SK-N-SH (cell line): ENCODE results near the gene ERC1. TPM values are rescaled to one million over a fixed set of nuclear protein-coding genes. Genes with fewer than 3 reads are reported as not detected.

Experiments
- CTCF ChIA-PET: fragments of 300-600, 350-600 bp; formaldehyde crosslinking; extraction: SDS; loops from one replicate; lab custom pipeline; 2021; lab: Yijun Ruan, JAX
- POLR2A ChIA-PET: fragments of 350-600 bp; sonication (Branson Sonifier 250); formaldehyde crosslinking; extraction: SDS; loops from one replicate; lab custom pipeline; 2020; ENCODE audit warnings: antibody characterized with exemption, inconsistent platforms; lab: Yijun Ruan, JAX
- DNase-seq: peaks from one replicate; pipeline ENCODE4 v3.0.0; 2012
- H2AFZ ChIP-seq: fragments of 200-600 bp; sonication (generic); 2 replicates; pipeline ENCODE4 v1.8.1; 2016; ENCODE audit warnings: antibody characterized with exemption, mild to moderate bottlenecking, low read depth
- H3F3A ChIP-seq: fragments of 200-600 bp; sonication (generic); replicated peaks from 2 replicates; pipeline ENCODE3; 2016; ENCODE audit warnings: antibody characterized with exemption, mild to moderate bottlenecking; ENCODE audit not compliant: insufficient read depth
- H3K27ac ChIP-seq, 2 experiments: fragments of 200-500 bp in 1 of 2; fragments of 200-600 bp in 1 of 2; sonication (Bioruptor generic) in 1 of 2; sonication (generic), shearing (Covaris generic) in 1 of 2; 2 replicates each; pipeline versions ENCODE4 v1.5.1 to v1.6.1; 2014 to 2016; ENCODE audit warnings: low read depth in 2 of 2, inconsistent platforms in 1 of 2, low read length in 1 of 2, mild to moderate bottlenecking in 1 of 2, mixed read lengths in 1 of 2
- H3K27me3 ChIP-seq: fragments of 200-600 bp; sonication (generic), shearing (Covaris generic); 2 replicates; pipeline ENCODE4 v1.6.1; 2016; ENCODE audit warnings: mixed run types; ENCODE audit not compliant: insufficient read depth
- H3K36me3 ChIP-seq, 2 experiments: fragments of 200-500 bp in 1 of 2; fragments of 200-600 bp in 1 of 2; sonication (Bioruptor generic) in 1 of 2; sonication (generic) in 1 of 2; replicated peaks in 1 of 2; 2 replicates each; pipeline versions ENCODE3 to v1.5.1; 2014 to 2016; ENCODE audit warnings: low read length in 1 of 2, mild to moderate bottlenecking in 1 of 2; ENCODE audit not compliant: insufficient read depth in 2 of 2, control insufficient read depth in 1 of 2
- H3K4me1 ChIP-seq, 2 experiments: fragments of 200-500 bp in 1 of 2; fragments of 200-600 bp in 1 of 2; sonication (Bioruptor generic) in 1 of 2; sonication (generic), shearing (Covaris generic) in 1 of 2; 2 replicates each; pipeline versions ENCODE4 v1.5.1 to v1.6.1; 2014 to 2016; ENCODE audit warnings: low read depth in 1 of 2, low read length in 1 of 2, mixed run types in 1 of 2; ENCODE audit not compliant: insufficient read depth in 2 of 2, control insufficient read depth in 1 of 2
- H3K4me2 ChIP-seq: fragments of 200-600 bp; sonication (generic), shearing (Covaris generic); 2 replicates; pipeline ENCODE4 v1.6.1; 2017; ENCODE audit warnings: mixed run types
- H3K4me3 ChIP-seq, 2 experiments: fragments of 200-500 bp in 1 of 2; fragments of 200-600 bp in 1 of 2; sonication (Bioruptor generic) in 1 of 2; sonication (generic), shearing (Covaris generic) in 1 of 2; 2 replicates each; pipeline versions ENCODE4 v1.5.1 to v1.8.1; 2014 to 2016; ENCODE audit warnings: low read depth in 2 of 2, inconsistent platforms in 1 of 2, low read length in 1 of 2, mild to moderate bottlenecking in 1 of 2, mixed read lengths in 1 of 2, moderate library complexity in 1 of 2
- H3K79me2 ChIP-seq: fragments of 200-600 bp; sonication (generic); 2 replicates; pipeline ENCODE4 v1.8.1; 2017; ENCODE audit warnings: mild to moderate bottlenecking; ENCODE audit not compliant: insufficient read depth
- H3K9ac ChIP-seq: fragments of 200-600 bp; sonication (generic); 2 replicates; pipeline ENCODE4 v1.6.1; 2017; ENCODE audit warnings: mixed run types
- H3K9me2 ChIP-seq: fragments of 200-600 bp; sonication (generic); 2 replicates; pipeline ENCODE4 v1.6.1; 2017; ENCODE audit warnings: mixed run types
- H3K9me3 ChIP-seq: fragments of 200-600 bp; sonication (generic); 2 replicates; pipeline ENCODE4 v1.6.1; 2017; ENCODE audit warnings: mixed run types, mild to moderate bottlenecking, moderate library complexity
- H4K20me1 ChIP-seq: fragments of 200-600 bp; sonication (generic); 2 replicates; pipeline ENCODE4 v1.6.1; 2017; ENCODE audit warnings: mild to moderate bottlenecking, mixed run types; ENCODE audit not compliant: insufficient read depth
- CHD2 ChIP-seq: fragments of 150-350 bp; IDR thresholded peaks from 2 replicates; pipeline ENCODE4 v1.6.1; 2018; ENCODE audit warnings: low read length; ENCODE audit not compliant: partially characterized antibody
- EZH2phosphoT487 ChIP-seq: fragments of 200-600 bp; sonication (generic); IDR thresholded peaks from 2 replicates; pipeline ENCODE4 v1.6.1; 2017; ENCODE audit warnings: low read depth, mixed run types, mild to moderate bottlenecking, antibody characterized with exemption, moderate library complexity, borderline replicate concordance
- FOSL2 ChIP-seq: IDR thresholded peaks from 2 replicates; pipeline ENCODE4 v1.4.0; 2012; ENCODE audit warnings: low read depth, mild to moderate bottlenecking, moderate library complexity, borderline replicate concordance
- FOXJ3 ChIP-seq: sonication (generic); formaldehyde crosslinking; IDR thresholded peaks from 2 replicates; pipeline ENCODE4 v1.5.1; 2020; ENCODE audit warnings: mild to moderate bottlenecking, missing genetic modification reagents
- GABPA ChIP-seq: IDR thresholded peaks from 2 replicates; pipeline ENCODE4 v1.4.0; 2012; ENCODE audit warnings: low read depth, mild to moderate bottlenecking
- GATA2 ChIP-seq: sonication (generic); formaldehyde crosslinking; IDR thresholded peaks from 2 replicates; pipeline ENCODE4 v1.5.0; 2020; ENCODE audit warnings: mild to moderate bottlenecking, missing genetic modification reagents
- RAD21 ChIP-seq: IDR thresholded peaks from 2 replicates; pipeline ENCODE4 v1.6.1; 2012; ENCODE audit warnings: mild to moderate bottlenecking, low read length
- RCOR1 ChIP-seq: fragments of 150-350 bp; IDR thresholded peaks from 2 replicates; pipeline ENCODE4 v1.6.1; 2017; ENCODE audit warnings: antibody characterized with exemption, low read length
- RFX5 ChIP-seq: IDR thresholded peaks from 2 replicates; pipeline ENCODE4 v1.6.1; 2012; ENCODE audit warnings: mild to moderate bottlenecking, improper control_type of control experiment, low read length
- RXRA ChIP-seq: IDR thresholded peaks from 2 replicates; pipeline ENCODE4 v1.4.0; 2012; ENCODE audit warnings: low read depth, mild to moderate bottlenecking, borderline replicate concordance
- SMC3 ChIP-seq: IDR thresholded peaks from 2 replicates; pipeline ENCODE4 v1.6.1; 2012; ENCODE audit warnings: low read depth, low read length, improper control_type of control experiment
- TAF1 ChIP-seq: IDR thresholded peaks from 2 replicates; pipeline ENCODE4 v1.6.1; 2012; ENCODE audit warnings: low read depth, mild to moderate bottlenecking, low read length, moderate library complexity, borderline replicate concordance
- TCF12 ChIP-seq: IDR thresholded peaks from 2 replicates; pipeline ENCODE4 v1.4.0; 2012
- YY1 ChIP-seq: IDR thresholded peaks from 2 replicates; pipeline ENCODE4 v1.4.0; 2012; ENCODE audit warnings: low read depth, mild to moderate bottlenecking
- WGBS: methylation state at CpG from one replicate; pipeline ENCODE4 v1.1.6; 2017; ENCODE audit warnings: low lambda C conversion rate; 5-methylcytosine and 5-hydroxymethylcytosine counted together
- polyA plus RNA-seq, 3 experiments: library from polyadenylated mRNA; depleted of rRNA; stranded (reverse); fragments of >200 nt; gene quantifications; 2 replicates each; pipeline ENCODE4 v1.2.3, GENCODE V29; 2012
- TF ChIP-seq, protein P1 (sequence below): IDR thresholded peaks from 2 replicates; pipeline ENCODE4 v1.6.1; 2012; ENCODE audit warnings: mild to moderate bottlenecking, low read depth, low read length, moderate library complexity
- TF ChIP-seq, protein P2 (sequence below): IDR thresholded peaks from 2 replicates; pipeline ENCODE4 v1.4.0; 2012; ENCODE audit warnings: low read depth
- TF ChIP-seq, protein P3 (sequence below): fragments of 150-350 bp; IDR thresholded peaks from 2 replicates; pipeline ENCODE4 v1.6.1; 2016; ENCODE audit warnings: mild to moderate bottlenecking, low read depth, low read length
- TF ChIP-seq, protein P4 (sequence below): IDR thresholded peaks from 2 replicates; pipeline ENCODE4 v1.4.0; 2012; ENCODE audit warnings: low read depth, borderline replicate concordance
- TF ChIP-seq, protein P5 (sequence below): fragments of 200-600 bp; sonication (generic); IDR thresholded peaks from 2 replicates; pipeline ENCODE4 v1.6.1; 2017; ENCODE audit warnings: antibody characterized with exemption, mild to moderate bottlenecking, moderate library complexity
- TF ChIP-seq, protein P6 (sequence below): IDR thresholded peaks from 2 replicates; pipeline ENCODE4 v1.4.0; 2012; ENCODE audit warnings: low read depth, borderline replicate concordance

Gene ERC1
- polyA plus RNA-seq, 1 of the 3 experiments (the other 2 are of a cell fraction), result 7.5 TPM

DNA sequence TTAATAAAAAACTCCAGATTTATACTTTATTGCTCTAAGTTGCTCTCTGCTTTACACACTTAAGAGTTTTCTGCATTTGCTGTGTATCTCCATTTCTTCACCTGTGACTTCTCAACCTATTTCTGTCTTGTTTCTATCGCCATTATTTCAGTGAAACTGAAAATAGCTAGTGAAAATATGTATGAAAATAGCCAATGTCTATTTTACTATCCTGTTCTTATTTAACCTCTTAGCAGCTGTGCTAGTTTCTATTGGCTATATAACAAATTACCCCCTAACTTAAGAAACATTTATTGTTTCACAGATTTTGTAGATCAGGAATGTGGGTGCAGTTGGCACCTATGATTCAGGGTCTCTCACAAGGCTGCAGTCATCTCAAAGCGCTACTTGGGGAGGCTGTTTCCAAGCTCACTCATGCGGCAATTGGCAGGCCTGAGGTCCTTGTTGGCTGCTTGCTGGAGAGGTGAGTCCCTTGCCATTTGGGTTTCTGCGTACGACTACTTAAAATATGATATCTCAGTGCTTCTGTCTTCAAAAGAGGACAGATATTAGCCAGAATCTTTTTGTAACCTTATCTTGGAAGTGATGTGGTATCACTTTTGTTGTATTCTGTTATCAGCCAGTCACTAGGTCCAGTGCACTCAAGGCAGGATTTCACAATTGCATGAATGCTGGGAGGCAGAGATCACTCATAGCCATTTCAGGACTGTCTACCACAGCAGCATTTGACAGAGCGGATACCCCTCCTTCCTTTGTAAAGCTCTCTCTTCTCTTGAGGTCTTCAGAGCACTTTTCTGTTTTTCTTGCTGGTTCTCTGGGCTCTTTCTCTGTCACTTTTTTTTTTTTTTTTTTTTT lies 7.2 kb downstream of the ERC1 start:
- no peaks in the 10 kb centered on the region for H3K9me2 ChIP-seq
- no peaks in the 10 kb centered on the region; a peak in 3 of 4 replicates for H3K4me1 ChIP-seq
- H3K9me3 ChIP-seq, result no peaks in the 10 kb centered on the region
- no peak overlapping the region for H3K4me3 ChIP-seq
- peaks cover 0 to 11% of the 10 kb centered on the region in 2 experiments for H3K36me3 ChIP-seq
- no peak overlapping the region for H2AFZ ChIP-seq
- no peaks in the 10 kb centered on the region for H3K27me3 ChIP-seq
- peaks cover 18% of the 10 kb centered on the region for H3F3A ChIP-seq
- WGBS, result 95% methylated on average over 6 of the region's 6 CpGs
- H3K79me2 ChIP-seq, result peaks cover 98% of the 10 kb centered on the region
- no peak overlapping the region for H3K4me2 ChIP-seq
- H3K9ac ChIP-seq, result no peak overlapping the region
- no peak for DNase-seq
- TF ChIP-seq RCOR1 (no peak), CHD2 (no peak), SMC3 (no peak), GATA2 (CRISPR knock-in tag) (no peak), TAF1 (no peak), RFX5 (no peak), FOXJ3 (no peak), GABPA (no peak), TCF12 (no peak), FOSL2 (no peak), RXRA (no peak), YY1 (no peak), RAD21 (no peak), EZH2phosphoT487 (no peak)
- TF ChIP-seq, protein P1, sequence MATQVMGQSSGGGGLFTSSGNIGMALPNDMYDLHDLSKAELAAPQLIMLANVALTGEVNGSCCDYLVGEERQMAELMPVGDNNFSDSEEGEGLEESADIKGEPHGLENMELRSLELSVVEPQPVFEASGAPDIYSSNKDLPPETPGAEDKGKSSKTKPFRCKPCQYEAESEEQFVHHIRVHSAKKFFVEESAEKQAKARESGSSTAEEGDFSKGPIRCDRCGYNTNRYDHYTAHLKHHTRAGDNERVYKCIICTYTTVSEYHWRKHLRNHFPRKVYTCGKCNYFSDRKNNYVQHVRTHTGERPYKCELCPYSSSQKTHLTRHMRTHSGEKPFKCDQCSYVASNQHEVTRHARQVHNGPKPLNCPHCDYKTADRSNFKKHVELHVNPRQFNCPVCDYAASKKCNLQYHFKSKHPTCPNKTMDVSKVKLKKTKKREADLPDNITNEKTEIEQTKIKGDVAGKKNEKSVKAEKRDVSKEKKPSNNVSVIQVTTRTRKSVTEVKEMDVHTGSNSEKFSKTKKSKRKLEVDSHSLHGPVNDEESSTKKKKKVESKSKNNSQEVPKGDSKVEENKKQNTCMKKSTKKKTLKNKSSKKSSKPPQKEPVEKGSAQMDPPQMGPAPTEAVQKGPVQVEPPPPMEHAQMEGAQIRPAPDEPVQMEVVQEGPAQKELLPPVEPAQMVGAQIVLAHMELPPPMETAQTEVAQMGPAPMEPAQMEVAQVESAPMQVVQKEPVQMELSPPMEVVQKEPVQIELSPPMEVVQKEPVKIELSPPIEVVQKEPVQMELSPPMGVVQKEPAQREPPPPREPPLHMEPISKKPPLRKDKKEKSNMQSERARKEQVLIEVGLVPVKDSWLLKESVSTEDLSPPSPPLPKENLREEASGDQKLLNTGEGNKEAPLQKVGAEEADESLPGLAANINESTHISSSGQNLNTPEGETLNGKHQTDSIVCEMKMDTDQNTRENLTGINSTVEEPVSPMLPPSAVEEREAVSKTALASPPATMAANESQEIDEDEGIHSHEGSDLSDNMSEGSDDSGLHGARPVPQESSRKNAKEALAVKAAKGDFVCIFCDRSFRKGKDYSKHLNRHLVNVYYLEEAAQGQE, result no peak
- TF ChIP-seq, protein P2, sequence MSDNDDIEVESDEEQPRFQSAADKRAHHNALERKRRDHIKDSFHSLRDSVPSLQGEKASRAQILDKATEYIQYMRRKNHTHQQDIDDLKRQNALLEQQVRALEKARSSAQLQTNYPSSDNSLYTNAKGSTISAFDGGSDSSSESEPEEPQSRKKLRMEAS, result no peak
- TF ChIP-seq, protein P3, sequence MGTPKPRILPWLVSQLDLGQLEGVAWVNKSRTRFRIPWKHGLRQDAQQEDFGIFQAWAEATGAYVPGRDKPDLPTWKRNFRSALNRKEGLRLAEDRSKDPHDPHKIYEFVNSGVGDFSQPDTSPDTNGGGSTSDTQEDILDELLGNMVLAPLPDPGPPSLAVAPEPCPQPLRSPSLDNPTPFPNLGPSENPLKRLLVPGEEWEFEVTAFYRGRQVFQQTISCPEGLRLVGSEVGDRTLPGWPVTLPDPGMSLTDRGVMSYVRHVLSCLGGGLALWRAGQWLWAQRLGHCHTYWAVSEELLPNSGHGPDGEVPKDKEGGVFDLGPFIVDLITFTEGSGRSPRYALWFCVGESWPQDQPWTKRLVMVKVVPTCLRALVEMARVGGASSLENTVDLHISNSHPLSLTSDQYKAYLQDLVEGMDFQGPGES, result no peak
- TF ChIP-seq, protein P4, sequence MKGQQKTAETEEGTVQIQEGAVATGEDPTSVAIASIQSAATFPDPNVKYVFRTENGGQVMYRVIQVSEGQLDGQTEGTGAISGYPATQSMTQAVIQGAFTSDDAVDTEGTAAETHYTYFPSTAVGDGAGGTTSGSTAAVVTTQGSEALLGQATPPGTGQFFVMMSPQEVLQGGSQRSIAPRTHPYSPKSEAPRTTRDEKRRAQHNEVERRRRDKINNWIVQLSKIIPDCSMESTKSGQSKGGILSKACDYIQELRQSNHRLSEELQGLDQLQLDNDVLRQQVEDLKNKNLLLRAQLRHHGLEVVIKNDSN, result no peak
- TF ChIP-seq, protein P5, sequence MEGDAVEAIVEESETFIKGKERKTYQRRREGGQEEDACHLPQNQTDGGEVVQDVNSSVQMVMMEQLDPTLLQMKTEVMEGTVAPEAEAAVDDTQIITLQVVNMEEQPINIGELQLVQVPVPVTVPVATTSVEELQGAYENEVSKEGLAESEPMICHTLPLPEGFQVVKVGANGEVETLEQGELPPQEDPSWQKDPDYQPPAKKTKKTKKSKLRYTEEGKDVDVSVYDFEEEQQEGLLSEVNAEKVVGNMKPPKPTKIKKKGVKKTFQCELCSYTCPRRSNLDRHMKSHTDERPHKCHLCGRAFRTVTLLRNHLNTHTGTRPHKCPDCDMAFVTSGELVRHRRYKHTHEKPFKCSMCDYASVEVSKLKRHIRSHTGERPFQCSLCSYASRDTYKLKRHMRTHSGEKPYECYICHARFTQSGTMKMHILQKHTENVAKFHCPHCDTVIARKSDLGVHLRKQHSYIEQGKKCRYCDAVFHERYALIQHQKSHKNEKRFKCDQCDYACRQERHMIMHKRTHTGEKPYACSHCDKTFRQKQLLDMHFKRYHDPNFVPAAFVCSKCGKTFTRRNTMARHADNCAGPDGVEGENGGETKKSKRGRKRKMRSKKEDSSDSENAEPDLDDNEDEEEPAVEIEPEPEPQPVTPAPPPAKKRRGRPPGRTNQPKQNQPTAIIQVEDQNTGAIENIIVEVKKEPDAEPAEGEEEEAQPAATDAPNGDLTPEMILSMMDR, result no peak
- TF ChIP-seq, protein P6, sequence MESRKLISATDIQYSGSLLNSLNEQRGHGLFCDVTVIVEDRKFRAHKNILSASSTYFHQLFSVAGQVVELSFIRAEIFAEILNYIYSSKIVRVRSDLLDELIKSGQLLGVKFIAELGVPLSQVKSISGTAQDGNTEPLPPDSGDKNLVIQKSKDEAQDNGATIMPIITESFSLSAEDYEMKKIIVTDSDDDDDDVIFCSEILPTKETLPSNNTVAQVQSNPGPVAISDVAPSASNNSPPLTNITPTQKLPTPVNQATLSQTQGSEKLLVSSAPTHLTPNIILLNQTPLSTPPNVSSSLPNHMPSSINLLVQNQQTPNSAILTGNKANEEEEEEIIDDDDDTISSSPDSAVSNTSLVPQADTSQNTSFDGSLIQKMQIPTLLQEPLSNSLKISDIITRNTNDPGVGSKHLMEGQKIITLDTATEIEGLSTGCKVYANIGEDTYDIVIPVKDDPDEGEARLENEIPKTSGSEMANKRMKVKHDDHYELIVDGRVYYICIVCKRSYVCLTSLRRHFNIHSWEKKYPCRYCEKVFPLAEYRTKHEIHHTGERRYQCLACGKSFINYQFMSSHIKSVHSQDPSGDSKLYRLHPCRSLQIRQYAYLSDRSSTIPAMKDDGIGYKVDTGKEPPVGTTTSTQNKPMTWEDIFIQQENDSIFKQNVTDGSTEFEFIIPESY, result no peak
- peaks cover 34% of the 10 kb centered on the region for H4K20me1 ChIP-seq
- ChIA-PET CTCF (interaction anchor here (1.5 kb wide), 1 partner anchor 95 kb away, joined by 6 read pairs; no protein-coding TSS in a partner anchor), POLR2A (no interaction called here)
- H3K27ac ChIP-seq, result no peak overlapping the region
